Measurements from ENCODE around the gene FAM98C.

Gene FAM98C

GRCh38 chr19:38386300-38386970 is 16.5 kb upstream of the FAM98C start:
- TF ChIP-seq CTCF (IDR thresholded peaks at IDR 0.05; ENCODE audit: low read depth, low read length), result no peak
- Histone ChIP-seq H3K9me3 (ENCODE audit: severe bottlenecking) (no peaks in the 10 kb centered on the region), H3K27ac (no peak overlapping the region), H3K4me3 (ENCODE audit: low read depth, low read length) (no peak overlapping the region), H3K27me3 (ENCODE audit: insufficient read depth, low read depth, severe bottlenecking) (no peaks in the 10 kb centered on the region), H3K36me3 (peaks cover 34% of the 10 kb centered on the region)
- DNase-seq, result no peak

DNA sequence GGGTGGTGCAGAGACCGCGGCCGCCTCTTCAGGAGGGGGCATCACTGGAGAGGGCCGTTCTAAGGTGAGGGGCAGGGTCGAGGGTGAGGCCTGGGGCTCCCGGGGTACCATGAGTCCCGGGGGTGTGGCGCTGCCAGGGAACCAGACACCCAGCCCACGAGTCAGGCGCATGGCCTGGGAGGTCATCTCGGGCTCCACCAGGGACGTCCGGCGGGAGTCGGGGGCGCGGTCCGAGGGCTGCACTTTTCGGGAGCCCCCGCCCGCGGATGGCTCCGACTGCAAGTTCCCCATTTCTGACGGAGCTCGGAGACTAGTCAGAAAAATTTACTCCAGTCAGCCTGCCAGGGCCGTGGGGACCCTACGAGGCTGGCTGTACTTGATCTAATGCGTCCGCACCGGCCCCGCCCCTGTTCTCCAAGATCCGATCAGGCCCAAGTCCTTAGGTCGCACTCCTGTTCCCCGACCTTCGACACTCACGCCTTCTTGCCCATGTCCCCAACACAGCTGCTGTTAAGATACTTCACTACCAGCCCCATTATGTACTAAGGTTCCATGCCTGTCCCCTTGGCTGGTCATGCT is 15.8 kb upstream of the FAM98C start:
- no peaks in the 10 kb centered on the region for H3K27me3 ChIP-seq (ENCODE audit: insufficient read depth, low read depth, severe bottlenecking)
- H3K9me3 ChIP-seq (ENCODE audit: severe bottlenecking), result no peaks in the 10 kb centered on the region
- H3K4me3 ChIP-seq (ENCODE audit: low read depth, low read length), result no peak overlapping the region
- no peak for TF ChIP-seq CTCF (IDR thresholded peaks at IDR 0.05; ENCODE audit: low read depth, low read length)
- DNase-seq, result no peak
- H3K36me3 ChIP-seq, result peaks cover 28% of the 10 kb centered on the region
- no peak overlapping the region for H3K27ac ChIP-seq

GRCh38 chr19:38387550-38388348 is 15.1 kb upstream of the FAM98C start, which contains the start of gene GGN:
TSS of gene GGN (minus strand) at chr19:38388034. CDS start at chr19:38387261, 773 bp downstream.
- H3K27ac ChIP-seq, result peak within 1 kb of the TSS; percentile 11; the same call in 1 of the 2 replicates
- DNase-seq, result peak; percentile 88
- no peak for TF ChIP-seq CTCF (IDR thresholded peaks at IDR 0.05; ENCODE audit: low read depth, low read length)
- peak within 1 kb of the TSS; percentile 78 for H3K4me3 ChIP-seq (ENCODE audit: low read depth, low read length)
- no peaks in the 10 kb centered on the region for H3K27me3 ChIP-seq (ENCODE audit: insufficient read depth, low read depth, severe bottlenecking)
- H3K9me3 ChIP-seq (ENCODE audit: severe bottlenecking), result no peaks in the 10 kb centered on the region
- peaks cover 22% of the 10 kb centered on the region for H3K36me3 ChIP-seq

DNA sequence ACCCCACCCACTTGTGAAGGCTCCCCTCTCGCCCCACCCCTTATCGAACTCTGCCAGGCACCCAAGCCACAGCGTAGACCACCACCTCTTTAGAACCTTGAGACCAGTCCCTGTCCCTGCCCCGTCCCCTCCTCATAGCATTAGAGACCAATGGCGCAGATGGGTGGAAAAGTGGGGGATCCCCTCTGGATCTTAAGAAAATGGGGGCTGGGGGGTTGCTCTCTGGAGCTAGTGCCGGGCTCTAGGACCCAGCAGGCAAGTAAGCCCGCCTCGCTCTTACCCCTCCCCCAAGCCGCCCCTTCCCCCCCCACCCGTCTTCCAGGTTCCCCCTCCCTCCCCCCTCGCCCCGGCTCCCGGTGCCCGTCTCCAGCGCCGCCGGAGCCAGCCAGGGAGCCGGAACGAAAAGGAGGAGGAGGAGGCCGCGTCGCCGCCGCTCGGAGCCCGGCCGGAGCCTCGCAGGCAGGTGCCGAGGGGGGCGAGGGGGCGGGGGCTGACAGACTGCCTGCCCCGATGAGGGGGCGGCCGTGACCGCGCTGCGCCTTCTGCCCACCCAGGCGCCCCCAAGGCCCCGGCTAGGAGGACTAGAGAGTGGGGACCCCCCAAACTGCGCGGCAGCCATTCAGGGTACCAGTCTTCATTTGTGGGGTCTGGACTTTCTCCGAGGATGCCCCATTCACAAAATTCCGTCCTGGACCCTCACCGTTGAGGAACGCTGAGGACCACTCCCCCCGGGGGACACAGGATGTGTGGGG is 14.4 kb upstream of the FAM98C start, which contains the start of gene SPRED3:
Gene SPRED3, plus strand, starts transcription at position 349 of the 752 bp plus-strand sequence. CDS start 1,606 bp downstream, outside the sequence.
- Histone ChIP-seq H3K4me3 (ENCODE audit: low read depth, low read length) (peak within 1 kb of the TSS; percentile 78), H3K27ac (peak within 1 kb of the TSS; percentile 11; the same call in 1 of the 2 replicates), H3K27me3 (ENCODE audit: insufficient read depth, low read depth, severe bottlenecking) (no peaks in the 10 kb centered on the region), H3K36me3 (peaks cover 16% of the 10 kb centered on the region), H3K9me3 (ENCODE audit: severe bottlenecking) (no peaks in the 10 kb centered on the region)
- no peak for TF ChIP-seq CTCF (IDR thresholded peaks at IDR 0.05; ENCODE audit: low read depth, low read length)
- DNase-seq, result peak; percentile 68

- DNase-seq, result peak; percentile 36
- H3K4me3 ChIP-seq (ENCODE audit: low read depth, low read length), result peak overlapping the region; percentile 78
Measured at GRCh38 chr19:38389101-38389925, 13.6 kb upstream of the FAM98C start.

More at GRCh38 chr19:38389101-38389925, 13.6 kb upstream of the FAM98C start:
- no peak for TF ChIP-seq CTCF (IDR thresholded peaks at IDR 0.05; ENCODE audit: low read depth, low read length)
- Histone ChIP-seq H3K27ac (peak overlapping the region; percentile 11; the same call in 1 of the 2 replicates), H3K9me3 (ENCODE audit: severe bottlenecking) (no peaks in the 10 kb centered on the region), H3K27me3 (ENCODE audit: insufficient read depth, low read depth, severe bottlenecking) (no peaks in the 10 kb centered on the region), H3K36me3 (peaks cover 9% of the 10 kb centered on the region; the same call in 1 of the 2 replicates)

All from WERI-Rb-1 (cell line).